HepG2 (cell line): ENCODE results near the gene ARFGEF2. TPM values are rescaled to one million over a fixed set of nuclear protein-coding genes. Genes with fewer than 3 reads are reported as not detected.

ENCODE experiments used
- ARID4A ChIP-seq: sonication (generic); formaldehyde crosslinking; IDR thresholded peaks from 2 replicates; pipeline ENCODE4 v1.5.0; 2020; ENCODE audit warnings: mild to moderate bottlenecking, missing genetic modification reagents, borderline replicate concordance
- CENPX ChIP-seq: sonication (generic); formaldehyde crosslinking; IDR thresholded peaks from 2 replicates; pipeline ENCODE4 v1.9.0; 2021; ENCODE audit warnings: mild to moderate bottlenecking, missing genetic modification reagents, moderate library complexity
- FOSL1 ChIP-seq: sonication (generic); formaldehyde crosslinking; IDR thresholded peaks from 2 replicates; pipeline ENCODE4 v1.9.0; 2021; ENCODE audit warnings: missing genetic modification reagents, borderline replicate concordance
- GABPB1 ChIP-seq: IDR thresholded peaks from 2 replicates; pipeline ENCODE4 v1.6.1; 2016; ENCODE audit warnings: mild to moderate bottlenecking, missing genetic modification reagents, moderate library complexity, missing compliant biosample characterization
- HOXA9 ChIP-seq: sonication (generic); formaldehyde crosslinking; IDR thresholded peaks from 2 replicates; pipeline ENCODE4 v1.8.1; 2022; ENCODE audit warnings: missing genetic modification reagents, mild to moderate bottlenecking, moderate library complexity, borderline replicate concordance
- MTA3 ChIP-seq: sonication (generic); formaldehyde crosslinking; IDR thresholded peaks from 2 replicates; pipeline ENCODE4 v1.4.0; 2020; ENCODE audit warnings: missing genetic modification reagents
- NAIF1 ChIP-seq: sonication (generic); formaldehyde crosslinking; IDR thresholded peaks from 2 replicates; pipeline ENCODE4 v1.5.0; 2020; ENCODE audit warnings: mild to moderate bottlenecking, missing genetic modification reagents, borderline replicate concordance
- NR2F2 ChIP-seq: IDR thresholded peaks from 2 replicates; pipeline ENCODE4 v1.6.1; 2012; ENCODE audit warnings: low read depth, inconsistent platforms, borderline replicate concordance
- PPARG ChIP-seq: conservative IDR thresholded peaks from 2 replicates; pipeline ENCODE4 v1.6.1; 2016; ENCODE audit warnings: missing biosample characterization, missing genetic modification reagents
- SOX6 ChIP-seq, 2 experiments: fragments of 450-650 bp in 1 of 2; sonication (generic) in 1 of 2; formaldehyde crosslinking in 1 of 2; IDR thresholded peaks; 2 replicates each; pipeline versions ENCODE4 v1.4.0 to v1.6.1; 2017 to 2020; ENCODE audit warnings: antibody characterized with exemption in 1 of 2, mild to moderate bottlenecking in 1 of 2, missing genetic modification reagents in 1 of 2
- TRIM24 ChIP-seq: sonication (generic); formaldehyde crosslinking; IDR thresholded peaks from 2 replicates; pipeline ENCODE4 v1.8.0; 2022; ENCODE audit warnings: mild to moderate bottlenecking, missing genetic modification reagents
- ZBTB38 ChIP-seq: sonication (generic); formaldehyde crosslinking; IDR thresholded peaks from 2 replicates; pipeline ENCODE4 v1.5.1; 2020; ENCODE audit warnings: mild to moderate bottlenecking, missing genetic modification reagents
- ZMAT3 ChIP-seq: sonication (generic); formaldehyde crosslinking; conservative IDR thresholded peaks from 2 replicates; pipeline ENCODE4 v1.7.0; 2021; ENCODE audit warnings: missing genetic modification reagents
- ZNF24 ChIP-seq: fragments of 450-650 bp; IDR thresholded peaks from 2 replicates; pipeline ENCODE4 v1.6.1; 2017; ENCODE audit warnings: antibody characterized with exemption, mild to moderate bottlenecking
- ZNF30 ChIP-seq: sonication (generic); formaldehyde crosslinking; IDR thresholded peaks from 2 replicates; pipeline ENCODE4 v1.5.0; 2020; ENCODE audit warnings: mild to moderate bottlenecking, missing genetic modification reagents
- ZNF383 ChIP-seq: sonication (generic); formaldehyde crosslinking; IDR thresholded peaks from 2 replicates; pipeline ENCODE4 v1.4.0; 2020; ENCODE audit warnings: missing genetic modification reagents, mild to moderate bottlenecking, borderline replicate concordance
- ZNF512 ChIP-seq: sonication (generic); formaldehyde crosslinking; IDR thresholded peaks from 2 replicates; pipeline ENCODE4 v1.4.0; 2020; ENCODE audit warnings: mild to moderate bottlenecking, missing genetic modification reagents
- ZNF543 ChIP-seq: sonication (generic); formaldehyde crosslinking; IDR thresholded peaks from 2 replicates; pipeline ENCODE4 v1.4.0; 2020; ENCODE audit warnings: mild to moderate bottlenecking, missing genetic modification reagents
- ZNF572 ChIP-seq: sonication (generic); formaldehyde crosslinking; IDR thresholded peaks from 2 replicates; pipeline ENCODE4 v1.5.1; 2020; ENCODE audit warnings: mild to moderate bottlenecking, missing genetic modification reagents
- ZNF670 ChIP-seq: sonication (generic); formaldehyde crosslinking; IDR thresholded peaks from 2 replicates; pipeline ENCODE4 v1.8.0; 2022; ENCODE audit warnings: mild to moderate bottlenecking, missing genetic modification reagents, borderline replicate concordance
- ZSCAN5A ChIP-seq: sonication (generic); formaldehyde crosslinking; IDR thresholded peaks from 2 replicates; pipeline ENCODE4 v1.8.0; 2022; ENCODE audit warnings: mild to moderate bottlenecking, missing genetic modification reagents, borderline replicate concordance
- polyA plus RNA-seq, 8 experiments: library from polyadenylated mRNA; depleted of rRNA in 3 of 8; stranded (reverse) in 7 of 8; unstranded in 1 of 8; fragments of >200 nt; fragmentation: Illumina TruSeq in 4 of 8; extraction: Trizol in 4 of 8; gene quantifications; 2 replicates each; pipeline versions ENCODE4 v1.2.1 to v1.2.3, GENCODE V29; 2011 to 2016; ENCODE audit warnings: low read depth in 4 of 8, missing spikeins in 1 of 8, mixed read lengths in 1 of 8; ENCODE audit not compliant: insufficient read depth in 1 of 8
- total RNA-seq, 5 experiments: library from RNA; depleted of rRNA; stranded (reverse); fragments of >200 nt; fragmentation: Illumina TruSeq; extraction: Trizol; gene quantifications; 2 replicates each; pipeline ENCODE4 v1.2.3, GENCODE V29; 2016; ENCODE audit warnings: low read depth in 1 of 5

The ARFGEF2 gene
- total and polyA plus RNA-seq, 2 of the 13 experiments (the other 11 are each of a cell fraction or from before 2014, with no cell fraction given) = 44.0 to 60.8 TPM

DNA sequence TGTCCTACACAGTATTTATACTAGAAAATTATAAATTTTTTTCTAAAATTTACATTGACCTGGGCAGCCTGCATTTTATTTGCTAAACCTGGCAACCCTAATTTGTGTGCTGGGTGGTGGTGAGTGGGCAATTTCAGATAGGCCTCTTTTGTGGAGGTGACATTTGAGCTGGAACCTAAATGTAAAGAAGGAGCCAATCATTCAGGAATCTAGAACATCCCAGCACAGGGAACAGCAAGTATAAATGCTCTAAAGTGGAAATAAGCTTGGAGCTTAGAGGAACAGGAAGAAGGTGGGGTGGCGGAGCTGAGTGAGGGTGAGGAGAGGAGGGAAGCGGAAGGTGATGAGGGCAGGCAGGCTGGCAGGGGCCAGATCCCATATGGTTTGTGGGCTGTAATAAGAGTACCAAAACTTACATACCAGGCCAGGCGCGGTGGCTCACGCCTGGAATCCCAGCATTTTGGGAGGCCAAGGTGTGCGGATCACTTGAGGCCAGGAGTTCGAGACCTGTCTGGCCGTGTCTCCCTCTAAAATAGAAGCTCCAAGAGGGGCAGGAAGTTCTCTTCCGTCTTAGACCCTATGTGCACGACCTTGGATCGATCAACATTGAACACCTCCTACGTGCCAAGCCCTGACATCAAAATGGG, 124.1 kb downstream of the ARFGEF2 start (continued):
- 0 out of 2 replicates have a peak, but pooled peaks have one; percentile 47 for TF ChIP-seq ZNF512 (CRISPR knock-in tag)
- no peak for TF ChIP-seq CENPX (CRISPR knock-in tag)
- TF ChIP-seq GABPB1 = no peak
- no peak for TF ChIP-seq SOX6 (IDR thresholded peaks at IDR 0.05)
- no peak; the same call in 1 of the 2 replicates for TF ChIP-seq SOX6 (CRISPR knock-in tag; IDR thresholded peaks at IDR 0.05)
- TF ChIP-seq NAIF1 (CRISPR knock-in tag) = no peak
- TF ChIP-seq ZBTB38 (CRISPR knock-in tag) = peak; percentile 81
- TF ChIP-seq PPARG = no peak
- no peak for TF ChIP-seq HOXA9 (CRISPR knock-in tag)
- no peak for TF ChIP-seq TRIM24
- TF ChIP-seq ZNF30 (CRISPR knock-in tag) = no peak
- TF ChIP-seq ZNF543 (CRISPR knock-in tag) = peak; percentile 2; the same call in 1 of the 2 replicates
- TF ChIP-seq FOSL1 = no peak
- no peak for TF ChIP-seq ZNF383 (CRISPR knock-in tag)
- no peak for TF ChIP-seq ZSCAN5A
- no peak for TF ChIP-seq ZNF24
- TF ChIP-seq ZNF572 (CRISPR knock-in tag) = no peak
- TF ChIP-seq ZMAT3 = peak; percentile 62; the same call in 1 of the 2 replicates
- TF ChIP-seq NR2F2 = no peak
- no peak for TF ChIP-seq ARID4A (CRISPR knock-in tag)
- TF ChIP-seq MTA3 (CRISPR knock-in tag) = no peak
- TF ChIP-seq ZNF670 (CRISPR knock-in tag) = peak; percentile 2; the same call in 1 of the 2 replicates
